Neuron (in vitro differentiated cells): ENCODE data around the gene FLAD1.

Source experiments
- H2AFZ ChIP-seq: one replicate; pipeline ENCODE4 v1.6.1; 2013; ENCODE audit warnings: low read depth, mild to moderate bottlenecking, inconsistent platforms, low read length, moderate library complexity
- H3K27me3 ChIP-seq: one replicate; pipeline ENCODE4 v1.6.1; 2013; ENCODE audit warnings: low read length; ENCODE audit not compliant: insufficient read depth
- H3K36me3 ChIP-seq: one replicate; pipeline ENCODE4 v1.6.1; 2013; ENCODE audit warnings: low read length; ENCODE audit not compliant: insufficient read depth
- H3K4me1 ChIP-seq: one replicate; pipeline ENCODE4 v1.6.1; 2013; ENCODE audit warnings: low read length; ENCODE audit not compliant: insufficient read depth
- H3K4me3 ChIP-seq: 2 replicates; pipeline ENCODE4 v1.5.1; 2013; ENCODE audit warnings: mild to moderate bottlenecking, low read length, moderate library complexity
- H3K9me3 ChIP-seq: one replicate; pipeline ENCODE4 v1.6.1; 2013; ENCODE audit warnings: low read length

FLAD1 gene

GRCh38 chr1:155002464-155003226, 19.5 kb downstream of the FLAD1 start, which contains the start of gene ZBTB7B:
Gene ZBTB7B, plus strand, starts transcription at chr1:155002802. Its CDS starts 11,859 bp downstream, at chr1:155014661.
- Histone ChIP-seq H3K4me3 (peak within 1 kb of the TSS; percentile 64), H3K4me1 (peaks cover 32% of the 10 kb centered on the region), H2AFZ (peak within 1 kb of the TSS; percentile 63), H3K36me3 (no peaks in the 10 kb centered on the region), H3K9me3 (no peaks in the 10 kb centered on the region), H3K27me3 (no peaks in the 10 kb centered on the region)

DNA sequence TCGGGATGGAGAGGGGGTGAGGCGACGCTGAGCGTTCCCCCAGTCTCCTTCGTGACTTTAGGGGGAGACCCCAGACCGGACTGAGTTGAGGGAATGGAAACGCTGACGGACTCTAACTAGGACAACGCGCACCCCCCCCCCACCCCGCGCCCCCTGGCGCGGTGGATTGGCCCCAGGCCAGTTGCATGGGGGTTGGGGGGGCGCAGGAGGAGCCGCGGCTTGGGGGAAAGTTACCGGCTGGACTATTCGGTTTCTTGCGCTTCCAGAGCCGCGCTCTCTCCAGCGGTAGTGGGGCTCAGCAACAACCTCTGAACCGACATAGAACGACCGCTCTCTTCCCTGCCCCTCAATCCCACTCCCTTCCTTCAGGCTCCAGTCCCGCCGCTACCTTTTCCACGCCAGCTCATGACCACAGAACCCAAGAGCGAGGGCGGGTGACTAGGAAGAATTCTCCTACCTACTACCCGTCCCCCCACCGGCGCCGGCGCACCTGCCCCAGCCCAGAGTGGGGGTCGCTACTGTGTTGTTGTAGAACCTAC, 20.2 kb downstream of the FLAD1 start:
- H3K9me3 ChIP-seq, result no peaks in the 10 kb centered on the region
- H3K4me3 ChIP-seq, result peak overlapping the region; percentile 59
- H3K36me3 ChIP-seq, result no peaks in the 10 kb centered on the region
- no peaks in the 10 kb centered on the region for H3K27me3 ChIP-seq
- peak overlapping the region; percentile 34 for H2AFZ ChIP-seq
- H3K4me1 ChIP-seq, result peaks cover 32% of the 10 kb centered on the region

GRCh38 chr1:155003766-155004351, 20.7 kb downstream of the FLAD1 start:
- H3K27me3 ChIP-seq, result no peaks in the 10 kb centered on the region
- no peaks in the 10 kb centered on the region for H3K9me3 ChIP-seq
- no peaks in the 10 kb centered on the region for H3K36me3 ChIP-seq
- peak overlapping the region; percentile 34 for H2AFZ ChIP-seq
- H3K4me3 ChIP-seq, result peak overlapping the region; percentile 59
- peaks cover 31% of the 10 kb centered on the region for H3K4me1 ChIP-seq

DNA sequence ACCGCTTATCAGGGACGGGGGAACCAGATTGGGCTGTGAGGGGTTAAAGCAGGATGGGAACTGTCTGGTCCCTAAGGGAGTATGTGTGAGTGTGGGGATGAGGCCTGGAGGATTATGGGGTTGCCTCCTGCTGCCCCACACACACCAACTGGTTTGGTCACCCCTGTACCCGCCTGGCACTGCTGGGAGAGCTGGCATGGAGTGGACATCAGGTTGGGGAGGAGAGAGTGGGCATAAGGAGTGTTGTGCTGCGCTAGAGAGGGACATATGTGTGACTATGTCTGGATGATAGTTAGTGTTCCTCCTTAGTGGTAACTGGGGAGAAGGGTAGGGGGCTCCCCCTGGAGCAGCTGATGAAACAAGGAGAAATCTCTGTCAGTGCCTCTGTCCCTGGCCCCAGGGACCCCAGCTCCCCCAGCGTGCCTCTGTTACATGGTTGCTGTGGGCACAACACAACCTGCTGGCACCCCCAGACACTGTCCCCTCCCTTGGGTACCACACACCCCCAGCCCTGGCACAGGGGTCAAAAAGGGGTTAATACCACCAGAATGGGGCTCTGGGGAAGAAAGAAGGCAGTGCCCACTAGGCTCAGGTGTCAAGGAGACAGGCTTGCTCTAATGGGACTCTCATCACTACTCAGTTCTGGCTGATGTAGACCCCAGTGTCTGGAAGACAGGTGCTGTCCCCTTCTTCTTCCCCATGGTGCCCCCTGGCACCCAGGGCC, 21.4 kb downstream of the FLAD1 start:
- Histone ChIP-seq H3K9me3 (no peaks in the 10 kb centered on the region), H3K27me3 (no peaks in the 10 kb centered on the region), H3K4me1 (peaks cover 29% of the 10 kb centered on the region), H2AFZ (peak overlapping the region; percentile 34), H3K4me3 (peak overlapping the region; percentile 59), H3K36me3 (no peaks in the 10 kb centered on the region)

DNA sequence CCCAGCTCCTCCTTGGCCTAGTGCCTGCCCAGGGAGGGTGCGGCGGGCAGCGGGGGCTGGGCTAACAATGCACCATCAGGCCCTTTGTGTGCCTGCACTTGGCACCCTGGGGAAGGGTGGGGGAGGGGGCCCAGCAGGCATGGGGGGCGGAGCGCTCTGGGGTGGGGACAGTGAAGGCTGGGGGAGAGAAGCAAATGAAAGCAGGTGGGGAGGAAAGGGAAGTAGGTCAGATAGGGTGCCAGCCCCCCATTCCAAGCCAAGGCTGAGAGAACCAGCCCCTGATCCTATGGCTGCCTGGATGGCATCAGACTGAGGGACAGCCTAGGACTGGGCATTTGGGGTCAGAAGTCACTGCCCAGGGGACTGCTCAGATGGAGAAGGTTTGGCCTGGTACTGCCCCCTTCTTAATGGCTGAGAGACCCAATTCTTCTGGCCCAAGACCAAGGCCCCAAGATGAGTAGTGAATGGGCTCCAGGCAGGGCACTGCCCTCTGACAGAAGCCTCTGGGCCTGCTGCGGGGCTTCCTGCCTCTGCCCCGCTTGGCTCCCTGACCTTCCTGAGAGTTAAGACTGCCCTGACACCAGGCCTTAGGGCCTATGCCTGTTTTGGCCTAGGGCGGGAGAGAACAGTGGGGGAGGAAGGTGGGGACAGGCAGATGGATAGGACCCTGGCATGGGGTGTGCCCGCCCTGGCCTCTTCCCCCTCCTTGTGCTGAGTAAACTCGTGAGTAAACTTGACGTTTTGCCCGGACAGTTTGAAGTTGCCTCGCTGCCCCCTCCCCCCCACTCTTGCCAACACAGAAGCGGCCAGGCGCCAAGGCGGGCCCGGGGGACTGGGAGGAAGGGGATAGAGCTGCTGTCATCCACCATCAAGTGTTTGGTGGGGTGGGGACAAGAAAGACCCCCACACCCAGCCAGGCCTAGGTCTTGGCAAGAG, 22.2 kb downstream of the FLAD1 start:
- H3K4me3 ChIP-seq, result no peak overlapping the region

DNA sequence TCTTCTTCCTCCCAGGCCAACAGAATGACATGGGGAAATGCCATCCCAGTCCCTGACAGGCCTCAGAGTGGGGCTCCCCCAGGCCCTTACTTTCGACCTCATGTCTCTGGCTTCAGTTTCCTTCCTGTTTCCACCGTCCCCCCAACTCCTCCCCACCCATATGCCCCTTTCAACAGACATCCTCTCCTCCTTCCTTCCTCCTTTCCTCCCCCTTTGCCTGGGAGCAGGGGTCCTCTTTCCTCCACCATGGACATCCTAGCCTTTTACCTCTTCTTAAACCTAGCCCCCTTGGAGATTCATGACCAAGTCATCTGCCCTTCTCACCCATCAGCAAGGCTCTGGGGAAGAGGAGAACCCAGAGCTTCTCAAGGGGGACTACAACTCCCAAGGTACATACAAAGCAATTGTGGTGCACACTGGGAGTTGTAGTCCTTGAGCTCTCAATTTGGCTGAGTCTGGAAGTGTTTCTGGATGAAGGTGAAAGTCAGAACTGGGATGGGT, 23.5 kb downstream of the FLAD1 start:
- H3K4me3 ChIP-seq, result no peak overlapping the region
- no peak overlapping the region for H2AFZ ChIP-seq
- no peaks in the 10 kb centered on the region for H3K27me3 ChIP-seq
- H3K36me3 ChIP-seq, result no peaks in the 10 kb centered on the region
- H3K9me3 ChIP-seq, result no peaks in the 10 kb centered on the region
- peaks cover 18% of the 10 kb centered on the region for H3K4me1 ChIP-seq

More for the DNA sequence above, 22.2 kb downstream of the FLAD1 start:
- Histone ChIP-seq H3K36me3 (no peaks in the 10 kb centered on the region), H2AFZ (no peak overlapping the region), H3K4me1 (peaks cover 22% of the 10 kb centered on the region), H3K27me3 (no peaks in the 10 kb centered on the region), H3K9me3 (no peaks in the 10 kb centered on the region)

GRCh38 chr1:155007251-155007828, 24.2 kb downstream of the FLAD1 start:
- no peaks in the 10 kb centered on the region for H3K9me3 ChIP-seq
- H3K4me3 ChIP-seq, result no peak overlapping the region
- H3K27me3 ChIP-seq, result no peaks in the 10 kb centered on the region
- no peak overlapping the region for H2AFZ ChIP-seq
- H3K4me1 ChIP-seq, result peaks cover 25% of the 10 kb centered on the region
- H3K36me3 ChIP-seq, result no peaks in the 10 kb centered on the region

DNA sequence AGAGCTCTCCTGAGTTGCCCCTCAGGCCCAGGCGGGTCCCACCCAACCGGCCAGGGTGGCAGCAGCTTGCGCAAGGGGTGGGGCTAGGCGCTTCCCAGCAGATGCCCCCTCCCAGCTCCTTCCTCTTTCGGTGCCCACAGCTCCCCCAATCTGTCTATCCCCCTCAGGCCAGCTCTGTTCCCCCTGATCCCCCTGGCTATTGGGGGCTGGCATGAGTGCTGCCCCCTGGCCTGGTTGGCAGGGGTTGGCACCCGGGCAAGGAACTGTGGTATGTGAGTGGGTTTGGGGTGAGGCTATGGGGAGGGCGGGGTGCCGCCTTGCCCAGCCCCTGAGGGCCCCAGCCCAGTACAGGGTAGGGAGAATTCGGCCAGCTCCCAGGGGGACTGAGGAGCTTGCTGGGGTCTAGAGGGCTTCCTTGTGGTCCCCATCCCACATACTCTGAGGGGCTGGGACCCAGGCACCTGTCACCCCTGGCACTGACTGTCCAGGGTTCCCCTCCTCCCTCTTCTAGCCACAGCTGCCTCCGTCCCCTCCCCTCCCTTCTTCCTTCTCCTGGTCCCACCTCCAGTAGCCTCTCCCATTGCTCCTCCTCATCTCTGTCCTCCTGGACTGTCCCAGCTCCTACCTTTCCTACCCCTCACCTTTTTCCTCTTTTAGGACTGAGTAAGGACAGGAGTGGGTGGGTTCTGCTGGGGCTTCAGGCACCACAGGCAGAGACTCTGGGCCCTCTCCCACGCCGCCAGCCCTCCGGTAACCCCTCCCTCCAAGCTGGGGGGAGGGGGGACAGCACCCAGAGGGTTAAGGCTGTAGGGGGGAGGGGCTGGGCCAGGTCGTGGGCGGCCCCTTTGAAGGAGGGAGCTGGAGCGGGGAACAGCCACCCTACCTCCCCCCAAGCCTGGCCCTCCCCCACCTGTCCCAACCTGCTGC, 25.1 kb downstream of the FLAD1 start:
- Histone ChIP-seq H3K4me3 (no peak overlapping the region), H3K27me3 (no peaks in the 10 kb centered on the region), H3K9me3 (no peaks in the 10 kb centered on the region), H3K4me1 (peaks cover 23% of the 10 kb centered on the region), H3K36me3 (no peaks in the 10 kb centered on the region), H2AFZ (no peak overlapping the region)

DNA sequence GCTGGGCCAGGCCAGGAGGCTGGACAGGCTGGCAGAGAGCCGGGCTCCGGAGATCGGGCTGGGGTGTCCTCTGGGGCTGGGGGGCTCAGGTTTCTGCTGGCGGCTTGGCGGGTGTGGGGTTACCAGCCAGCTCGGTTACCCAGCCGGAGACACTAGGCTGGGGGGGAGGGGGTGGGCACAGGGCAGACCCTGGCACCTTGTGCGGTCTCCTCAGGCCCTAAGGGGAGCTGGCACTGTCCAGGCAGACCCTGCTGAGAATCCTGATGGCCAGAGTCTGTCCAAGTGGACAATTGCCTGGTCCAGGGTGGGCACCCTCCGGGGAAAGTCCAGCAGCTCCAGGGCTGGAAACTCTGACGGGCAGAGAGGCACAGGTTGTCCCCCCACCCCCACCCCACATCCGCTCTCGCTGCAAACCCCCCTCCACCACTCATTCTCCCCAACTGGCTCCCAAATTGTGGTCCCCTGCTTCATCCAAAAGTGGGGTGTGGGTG, 26.1 kb downstream of the FLAD1 start:
- Histone ChIP-seq H3K9me3 (no peaks in the 10 kb centered on the region), H3K4me3 (no peak overlapping the region), H3K27me3 (no peaks in the 10 kb centered on the region), H3K4me1 (peaks cover 15% of the 10 kb centered on the region), H3K36me3 (no peaks in the 10 kb centered on the region), H2AFZ (no peak overlapping the region)

GRCh38 chr1:155009742-155010141, 26.6 kb downstream of the FLAD1 start:
- Histone ChIP-seq H3K36me3 (no peaks in the 10 kb centered on the region), H2AFZ (no peak overlapping the region), H3K4me1 (peaks cover 11% of the 10 kb centered on the region), H3K27me3 (no peaks in the 10 kb centered on the region), H3K9me3 (no peaks in the 10 kb centered on the region), H3K4me3 (no peak overlapping the region)

- no peak overlapping the region for H3K4me3 ChIP-seq
- no peak overlapping the region for H2AFZ ChIP-seq
- no peaks in the 10 kb centered on the region for H3K36me3 ChIP-seq
These were observed 27.2 kb downstream of the FLAD1 start for GRCh38 chr1:155010211-155010918.

More at GRCh38 chr1:155010211-155010918, 27.2 kb downstream of the FLAD1 start:
- peaks cover 11% of the 10 kb centered on the region for H3K4me1 ChIP-seq
- no peaks in the 10 kb centered on the region for H3K9me3 ChIP-seq
- no peaks in the 10 kb centered on the region for H3K27me3 ChIP-seq
